Measurements from ENCODE around the gene SENP3. TPM values are rescaled to one million over a fixed set of nuclear protein-coding genes. Genes with fewer than 3 reads are reported as not detected.

Gene SENP3
- total RNA-seq, 2 donors from 2014 or later: 71.5 to 82.3 TPM

DNA sequence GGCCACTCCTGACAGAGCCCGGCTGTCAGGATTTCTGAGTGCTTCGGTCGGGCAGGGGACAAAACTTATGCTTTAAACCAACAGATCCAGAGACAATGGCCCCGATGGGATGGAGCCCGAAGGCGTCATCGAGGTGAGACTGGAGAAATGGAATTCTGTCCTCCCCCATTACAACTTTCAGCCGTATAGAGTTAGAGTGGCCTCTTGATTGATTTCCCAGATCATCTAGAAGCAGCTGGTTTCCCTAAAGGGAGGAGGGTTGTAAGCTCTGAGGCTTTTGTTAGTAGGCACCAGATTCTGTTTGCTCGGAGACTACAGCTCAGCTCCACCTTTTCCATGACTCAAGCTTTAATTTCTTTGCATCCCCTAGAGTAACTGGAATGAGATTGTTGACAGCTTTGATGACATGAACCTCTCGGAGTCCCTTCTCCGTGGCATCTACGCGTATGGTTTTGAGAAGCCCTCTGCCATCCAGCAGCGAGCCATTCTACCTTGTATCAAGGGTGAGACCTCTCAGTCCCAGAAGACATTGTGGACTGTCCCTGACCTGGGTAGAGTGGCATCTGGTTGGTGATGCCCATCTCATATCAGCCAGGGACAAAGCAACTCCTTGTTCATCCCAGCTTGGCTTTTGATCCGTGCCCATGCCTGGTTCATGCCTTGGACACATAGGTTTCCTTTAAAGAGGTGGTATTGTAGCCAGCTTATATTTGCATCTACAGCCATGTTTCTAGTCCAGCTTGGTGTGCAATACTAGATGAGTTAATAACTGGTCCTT is 12.6 kb downstream of the SENP3 start:
- WGBS, 2 experiments (ENCODE audit: insufficient coverage in 1 of 2, insufficient read length in 1 of 2): 10 to 45% methylated on average over 3 to 15 of the region's 15 CpGs
- TF ChIP-seq, protein P1, sequence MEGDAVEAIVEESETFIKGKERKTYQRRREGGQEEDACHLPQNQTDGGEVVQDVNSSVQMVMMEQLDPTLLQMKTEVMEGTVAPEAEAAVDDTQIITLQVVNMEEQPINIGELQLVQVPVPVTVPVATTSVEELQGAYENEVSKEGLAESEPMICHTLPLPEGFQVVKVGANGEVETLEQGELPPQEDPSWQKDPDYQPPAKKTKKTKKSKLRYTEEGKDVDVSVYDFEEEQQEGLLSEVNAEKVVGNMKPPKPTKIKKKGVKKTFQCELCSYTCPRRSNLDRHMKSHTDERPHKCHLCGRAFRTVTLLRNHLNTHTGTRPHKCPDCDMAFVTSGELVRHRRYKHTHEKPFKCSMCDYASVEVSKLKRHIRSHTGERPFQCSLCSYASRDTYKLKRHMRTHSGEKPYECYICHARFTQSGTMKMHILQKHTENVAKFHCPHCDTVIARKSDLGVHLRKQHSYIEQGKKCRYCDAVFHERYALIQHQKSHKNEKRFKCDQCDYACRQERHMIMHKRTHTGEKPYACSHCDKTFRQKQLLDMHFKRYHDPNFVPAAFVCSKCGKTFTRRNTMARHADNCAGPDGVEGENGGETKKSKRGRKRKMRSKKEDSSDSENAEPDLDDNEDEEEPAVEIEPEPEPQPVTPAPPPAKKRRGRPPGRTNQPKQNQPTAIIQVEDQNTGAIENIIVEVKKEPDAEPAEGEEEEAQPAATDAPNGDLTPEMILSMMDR (conservative IDR thresholded peaks at IDR 0.05): no peak
- peak overlapping the region; percentile 92 for H3K27ac Mint-ChIP-seq

DNA sequence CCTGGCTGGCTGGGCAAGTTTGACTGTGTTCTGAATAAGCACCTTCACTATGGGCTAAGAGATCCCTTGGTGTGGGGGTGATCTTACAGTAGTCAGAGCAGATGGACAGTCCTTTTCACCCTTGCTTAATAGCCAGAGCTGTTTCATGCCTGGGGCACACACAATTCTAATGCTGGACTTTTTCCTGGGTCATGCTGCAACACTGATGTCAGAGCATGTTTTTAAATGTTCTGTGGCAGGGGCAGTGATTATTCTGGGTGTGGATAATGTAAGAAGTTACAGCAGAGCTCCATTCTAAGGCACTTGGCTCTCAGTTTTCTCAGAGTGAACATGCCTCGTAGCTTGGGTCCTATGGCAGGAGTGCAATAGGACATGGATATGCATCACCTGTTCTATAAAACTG is 13.8 kb downstream of the SENP3 start:
- Mint-ChIP-seq H3K4me1 (peaks cover 32% of the 10 kb centered on the region), H3K36me3 (ENCODE audit: low read depth) (peaks cover 68% of the 10 kb centered on the region)
- peaks cover 66% of the 10 kb centered on the region for H3K36me3 ChIP-seq (ENCODE audit: control insufficient read depth, insufficient read depth, low read length)

More for the DNA sequence above, 12.6 kb downstream of the SENP3 start:
- H3K27me3 ChIP-seq (ENCODE audit: control insufficient read depth, insufficient read depth, low read length, poor library complexity, severe bottlenecking): no peaks in the 10 kb centered on the region
- H3K36me3 Mint-ChIP-seq (ENCODE audit: low read depth): peaks cover 77% of the 10 kb centered on the region
- H3K4me1 ChIP-seq (ENCODE audit: control insufficient read depth, insufficient read depth, low read length): peaks cover 4% of the 10 kb centered on the region
- peak overlapping the region; percentile 100 for H3K9ac ChIP-seq (ENCODE audit: extremely low read depth, low read length, poor library complexity, severe bottlenecking)
- H3K4me3 Mint-ChIP-seq: peak overlapping the region; percentile 97
- no peaks in the 10 kb centered on the region for H3K9me3 ChIP-seq (ENCODE audit: control insufficient read depth, low read length)
- H3K9me3 Mint-ChIP-seq: peaks cover 2% of the 10 kb centered on the region
- peak; percentile 45 for DNase-seq
- peak overlapping the region; percentile 99 for H3K4me3 ChIP-seq (ENCODE audit: low read length)
- H3K36me3 ChIP-seq (ENCODE audit: control insufficient read depth, insufficient read depth, low read length): peaks cover 77% of the 10 kb centered on the region
- H3K27me3 Mint-ChIP-seq (ENCODE audit: insufficient read depth): no peaks in the 10 kb centered on the region
- H3K27ac ChIP-seq (ENCODE audit: low read depth, low read length): peak overlapping the region; percentile 93
- H3K4me1 Mint-ChIP-seq: peaks cover 32% of the 10 kb centered on the region

DNA sequence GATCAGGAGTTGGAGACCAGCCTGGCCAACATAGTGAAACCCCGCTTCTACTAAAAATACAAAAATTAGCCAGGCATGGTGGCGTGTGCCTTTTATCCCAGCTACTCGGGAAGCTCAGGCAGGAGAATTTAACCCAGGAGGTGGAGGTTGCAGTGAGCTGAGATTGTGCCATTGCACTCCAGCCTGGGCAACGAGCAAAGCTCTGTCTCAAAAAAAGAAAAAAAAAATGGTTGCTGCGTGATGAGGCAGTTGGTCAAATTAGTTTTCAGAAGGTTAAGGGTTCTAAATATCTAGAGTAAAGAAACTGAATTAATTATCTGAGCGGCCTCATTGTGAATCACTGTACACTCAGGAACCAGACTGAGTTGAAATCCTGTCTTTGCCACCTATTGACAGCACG is 14.2 kb downstream of the SENP3 start:
- peaks cover 61% of the 10 kb centered on the region for H3K36me3 ChIP-seq (ENCODE audit: control insufficient read depth, insufficient read depth, low read length)
- peak; percentile 30 for DNase-seq
- WGBS, 2 experiments (ENCODE audit: insufficient coverage in 1 of 2, insufficient read length in 1 of 2): 91% methylated on average over 7 of the region's 7 CpGs
- Mint-ChIP-seq H3K36me3 (ENCODE audit: low read depth) (peaks cover 63% of the 10 kb centered on the region), H3K27me3 (ENCODE audit: insufficient read depth) (no peaks in the 10 kb centered on the region), H3K9me3 (peaks cover 2% of the 10 kb centered on the region), H3K4me3 (peak overlapping the region; percentile 97), H3K4me1 (peaks cover 32% of the 10 kb centered on the region), H3K27ac (peak overlapping the region; percentile 82)
- no peaks in the 10 kb centered on the region for H3K9me3 ChIP-seq (ENCODE audit: control insufficient read depth, low read length)
- H3K4me3 ChIP-seq (ENCODE audit: low read length): peak overlapping the region; percentile 99
- no peak overlapping the region for H3K27ac ChIP-seq (ENCODE audit: low read depth, low read length)
- no peaks in the 10 kb centered on the region for H3K27me3 ChIP-seq (ENCODE audit: control insufficient read depth, insufficient read depth, low read length, poor library complexity, severe bottlenecking)
- peaks cover 4% of the 10 kb centered on the region for H3K4me1 ChIP-seq (ENCODE audit: control insufficient read depth, insufficient read depth, low read length)
- TF ChIP-seq, protein P1 (conservative IDR thresholded peaks at IDR 0.05): no peak
- no peak overlapping the region for H3K9ac ChIP-seq (ENCODE audit: extremely low read depth, low read length, poor library complexity, severe bottlenecking)

More for the DNA sequence above, 13.8 kb downstream of the SENP3 start:
- peak overlapping the region; percentile 100 for H3K9ac ChIP-seq (ENCODE audit: extremely low read depth, low read length, poor library complexity, severe bottlenecking)
- H3K27me3 Mint-ChIP-seq (ENCODE audit: insufficient read depth): no peaks in the 10 kb centered on the region
- H3K9me3 ChIP-seq (ENCODE audit: control insufficient read depth, low read length): no peaks in the 10 kb centered on the region
- TF ChIP-seq, protein P1 (conservative IDR thresholded peaks at IDR 0.05): no peak
- peaks cover 2% of the 10 kb centered on the region for H3K9me3 Mint-ChIP-seq
- no peaks in the 10 kb centered on the region for H3K27me3 ChIP-seq (ENCODE audit: control insufficient read depth, insufficient read depth, low read length, poor library complexity, severe bottlenecking)
- peak overlapping the region; percentile 9 for H3K27ac ChIP-seq (ENCODE audit: low read depth, low read length)
- H3K4me3 ChIP-seq (ENCODE audit: low read length): peak overlapping the region; percentile 99
- WGBS, 2 experiments (ENCODE audit: insufficient coverage in 1 of 2, insufficient read length in 1 of 2): 87% methylated on average over 1 of the region's 1 CpG; no CpG with 5 or more reads in 1 of the 2 experiments
- peaks cover 4% of the 10 kb centered on the region for H3K4me1 ChIP-seq (ENCODE audit: control insufficient read depth, insufficient read depth, low read length)
- peak overlapping the region; percentile 82 for H3K27ac Mint-ChIP-seq
- DNase-seq: no peak
- peak overlapping the region; percentile 97 for H3K4me3 Mint-ChIP-seq
